GM12873 (cell line): ENCODE data around the gene COL15A1.

Experiments
- TF ChIP-seq, protein P1 (sequence below): IDR thresholded peaks from 2 replicates; pipeline ENCODE4 v1.5.1; 2012; ENCODE audit warnings: low read depth, mild to moderate bottlenecking, moderate library complexity, low read length, control low read depth; ENCODE audit not compliant: insufficient read depth; ENCODE audit errors: missing control alignments

Gene COL15A1

DNA sequence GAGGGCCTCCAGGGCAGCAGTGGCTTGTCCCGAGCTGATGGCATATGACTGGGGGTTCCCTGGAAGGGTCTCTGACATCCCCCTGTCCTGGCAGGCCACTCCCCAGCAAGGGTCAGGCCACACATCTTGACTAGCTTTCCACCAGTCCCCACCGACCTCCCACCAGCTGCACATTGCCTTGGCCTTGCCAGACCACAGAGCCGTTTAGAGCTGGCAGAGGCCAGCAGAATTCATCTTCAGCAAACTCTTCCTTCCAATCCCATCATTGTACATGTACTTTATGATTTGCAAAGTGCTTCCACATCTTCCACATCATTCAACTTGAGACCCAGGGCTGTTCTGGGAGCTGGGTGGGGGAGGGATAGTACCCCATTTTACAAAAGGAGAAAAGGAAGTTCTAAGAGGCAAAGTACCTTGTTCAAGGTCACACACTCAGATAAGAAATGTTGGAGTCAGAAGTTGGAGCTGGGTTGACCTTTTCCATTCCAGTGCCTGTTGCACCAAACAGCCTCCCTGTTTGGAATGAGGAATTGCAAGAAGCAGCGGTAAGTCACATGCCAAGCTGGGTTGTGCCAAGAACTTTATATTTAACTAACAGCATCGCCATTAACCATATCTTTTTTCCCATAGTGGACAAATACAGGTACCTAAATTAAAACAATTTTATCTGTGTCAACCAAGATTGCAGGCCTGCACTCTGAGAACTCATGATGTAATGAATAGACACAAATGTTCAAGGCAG, 25.8 kb upstream of the COL15A1 start:
- TF ChIP-seq, protein P1, sequence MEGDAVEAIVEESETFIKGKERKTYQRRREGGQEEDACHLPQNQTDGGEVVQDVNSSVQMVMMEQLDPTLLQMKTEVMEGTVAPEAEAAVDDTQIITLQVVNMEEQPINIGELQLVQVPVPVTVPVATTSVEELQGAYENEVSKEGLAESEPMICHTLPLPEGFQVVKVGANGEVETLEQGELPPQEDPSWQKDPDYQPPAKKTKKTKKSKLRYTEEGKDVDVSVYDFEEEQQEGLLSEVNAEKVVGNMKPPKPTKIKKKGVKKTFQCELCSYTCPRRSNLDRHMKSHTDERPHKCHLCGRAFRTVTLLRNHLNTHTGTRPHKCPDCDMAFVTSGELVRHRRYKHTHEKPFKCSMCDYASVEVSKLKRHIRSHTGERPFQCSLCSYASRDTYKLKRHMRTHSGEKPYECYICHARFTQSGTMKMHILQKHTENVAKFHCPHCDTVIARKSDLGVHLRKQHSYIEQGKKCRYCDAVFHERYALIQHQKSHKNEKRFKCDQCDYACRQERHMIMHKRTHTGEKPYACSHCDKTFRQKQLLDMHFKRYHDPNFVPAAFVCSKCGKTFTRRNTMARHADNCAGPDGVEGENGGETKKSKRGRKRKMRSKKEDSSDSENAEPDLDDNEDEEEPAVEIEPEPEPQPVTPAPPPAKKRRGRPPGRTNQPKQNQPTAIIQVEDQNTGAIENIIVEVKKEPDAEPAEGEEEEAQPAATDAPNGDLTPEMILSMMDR = no peak

DNA sequence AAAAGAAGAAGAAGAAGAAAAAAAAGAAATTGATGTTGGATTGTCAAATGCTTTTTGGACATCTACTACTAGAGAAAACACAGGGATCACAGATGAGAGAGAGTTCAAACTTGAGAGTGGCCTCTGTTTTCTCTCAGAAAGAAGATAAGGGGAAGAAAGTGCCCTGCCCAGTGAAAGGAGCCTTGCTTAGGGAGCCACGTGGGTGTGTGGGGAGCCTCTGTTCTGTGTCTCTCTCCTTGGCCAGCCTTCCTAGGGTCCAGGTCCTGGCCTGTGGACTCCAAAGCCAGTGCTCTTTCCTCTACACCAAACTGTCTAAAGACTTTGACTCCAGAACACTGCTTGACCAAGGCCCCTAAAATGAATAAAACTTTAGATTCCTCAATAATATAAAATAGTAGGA, 22.0 kb upstream of the COL15A1 start:
- TF ChIP-seq, protein P1 = no peak

DNA sequence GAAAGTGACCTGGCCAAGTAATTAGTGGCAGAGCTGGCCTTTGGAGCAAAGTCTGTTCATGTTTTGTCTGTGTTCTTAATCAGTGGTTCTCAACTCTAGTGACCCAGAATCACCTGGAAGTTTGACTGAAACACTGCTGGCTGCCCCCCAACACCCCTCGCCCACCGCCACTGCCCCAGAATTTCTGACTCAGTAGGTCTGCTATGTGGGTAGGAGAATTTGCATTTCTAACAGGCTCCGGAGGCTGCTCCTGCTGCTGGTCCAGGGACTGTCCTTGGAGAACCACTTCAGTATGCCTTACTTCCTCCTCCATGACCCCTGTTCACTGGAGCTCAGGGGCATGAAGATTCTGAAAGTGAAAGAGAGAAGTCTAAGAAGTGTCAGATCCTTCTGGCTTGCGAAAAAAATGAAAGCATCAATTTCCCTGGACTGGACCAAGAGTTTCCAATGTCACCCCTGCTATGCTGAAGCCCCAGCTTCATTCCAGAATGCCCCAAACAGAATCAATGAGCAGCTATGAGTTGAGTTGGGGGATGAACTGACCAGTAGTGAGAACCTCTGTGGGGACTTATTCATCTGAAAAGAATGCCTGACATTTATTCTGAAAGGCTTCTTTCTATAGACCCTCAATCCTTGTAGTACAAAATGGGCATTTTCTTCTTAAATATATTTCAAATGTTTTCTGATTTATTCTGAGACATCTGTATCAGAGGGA, 20.8 kb upstream of the COL15A1 start:
- TF ChIP-seq, protein P1 = no peak

DNA sequence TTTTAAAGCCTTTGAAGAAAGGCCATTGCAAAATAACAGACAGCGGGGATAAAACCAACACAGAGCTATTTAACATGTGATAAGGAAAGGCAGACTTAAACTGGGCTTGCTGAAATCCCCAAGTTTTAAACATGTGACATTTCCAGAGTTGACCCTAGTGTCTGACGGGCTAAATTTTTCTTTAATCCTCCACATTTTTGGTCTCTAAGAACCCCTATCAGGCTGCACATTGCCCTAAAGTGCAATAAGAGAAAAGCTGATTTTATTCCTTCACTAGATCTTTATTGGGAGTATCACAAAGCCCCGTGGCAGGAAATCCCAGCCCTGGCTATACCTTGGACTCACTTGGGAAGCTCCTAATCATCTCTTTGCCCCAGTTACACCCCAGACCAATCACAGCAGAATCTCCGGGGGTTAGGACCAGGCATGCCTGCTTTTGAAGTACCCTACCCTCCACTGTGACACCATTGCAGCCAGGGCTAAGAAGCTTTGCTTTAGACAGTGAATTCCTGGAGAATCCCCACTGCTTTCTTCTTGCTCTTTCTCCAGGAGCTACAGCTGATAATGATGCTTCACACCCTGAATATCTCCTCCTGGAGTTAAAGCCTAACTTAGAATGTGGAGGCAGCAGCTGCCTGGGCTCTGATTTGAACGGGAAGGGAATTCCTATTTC, 20.1 kb upstream of the COL15A1 start:
- TF ChIP-seq, protein P1 = no peak

DNA sequence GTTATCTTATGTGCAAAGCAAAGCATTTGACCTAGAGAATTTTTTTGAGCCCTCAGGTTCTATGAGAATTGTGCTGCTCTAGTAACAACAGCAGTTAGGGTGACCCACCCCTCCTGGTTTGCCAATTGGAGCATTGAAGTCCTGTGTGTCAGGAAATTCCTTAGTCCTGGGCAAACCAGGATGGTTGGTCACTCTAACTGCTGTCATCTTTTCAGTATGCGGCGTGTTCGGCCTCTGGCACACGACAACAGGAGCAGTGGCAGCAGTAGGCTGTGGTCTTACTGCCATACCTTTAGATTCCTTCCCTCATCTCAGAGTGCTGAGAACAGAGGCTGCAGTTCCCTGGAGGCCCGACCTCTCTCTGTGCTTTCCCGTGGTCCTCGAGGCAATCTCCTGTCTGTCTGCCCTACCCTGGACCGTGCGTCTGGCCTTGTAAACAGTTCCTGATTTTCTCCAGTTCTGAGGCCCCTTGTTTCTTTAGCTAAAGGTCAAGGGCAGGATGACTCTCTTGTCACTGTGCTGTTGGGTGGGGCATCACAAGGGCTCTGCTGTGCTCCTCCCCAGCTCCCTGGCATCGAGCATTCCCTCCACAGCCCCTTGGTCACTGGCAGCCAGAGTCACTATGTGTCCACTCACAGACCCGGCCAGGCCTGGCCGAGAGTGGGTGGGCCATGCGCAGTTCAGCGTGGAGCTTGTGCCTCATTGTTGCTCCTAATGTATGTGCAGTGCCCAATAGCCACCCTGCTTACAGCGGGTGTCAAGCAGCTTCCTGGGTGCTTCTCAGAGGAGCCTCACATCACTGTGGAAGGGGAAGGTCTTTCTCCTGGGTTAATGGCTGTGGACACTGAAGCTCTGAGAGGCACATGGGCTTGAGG, 18.5 kb upstream of the COL15A1 start:
- TF ChIP-seq, protein P1 = no peak

DNA sequence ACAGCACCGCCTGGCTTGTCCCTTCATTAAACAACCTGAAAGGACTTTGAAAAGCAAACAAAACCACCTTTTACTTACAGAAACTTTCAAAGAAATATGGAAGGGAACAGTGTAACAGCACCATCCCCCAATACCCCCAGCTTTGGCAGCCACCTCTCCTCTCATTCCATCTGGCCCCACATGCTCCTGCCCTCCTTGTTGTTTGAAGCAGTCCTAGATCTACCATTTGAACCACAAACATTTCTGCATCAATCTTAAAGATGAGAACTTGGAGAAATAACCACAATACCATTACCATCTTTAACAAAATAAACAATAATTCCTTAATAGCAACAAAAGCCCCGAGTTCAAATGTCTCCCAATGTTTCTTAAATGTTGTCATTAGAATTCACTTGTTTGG, 17.8 kb upstream of the COL15A1 start:
- TF ChIP-seq, protein P1 = no peak
